Measurements from ENCODE around the gene BTBD8.

Gene BTBD8

DNA sequence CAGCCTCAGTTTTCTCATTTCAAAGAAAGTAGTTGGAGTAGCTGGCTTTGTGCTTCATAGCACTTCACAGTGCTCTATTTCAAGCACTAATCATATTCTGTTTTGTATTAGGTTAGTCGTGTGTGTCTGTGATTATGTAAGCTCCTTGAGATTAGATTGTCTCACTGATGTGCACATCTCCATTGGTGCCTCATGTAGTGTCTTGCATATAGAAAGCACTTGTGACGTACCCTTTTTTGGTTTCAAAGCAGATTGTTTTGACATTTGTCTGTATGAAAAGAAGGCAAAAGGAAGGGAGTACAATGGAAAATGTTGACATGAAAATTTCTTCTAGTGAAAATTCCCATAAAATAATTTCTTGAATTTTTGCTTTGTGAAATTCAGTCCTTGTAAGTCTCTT, 13.9 kb downstream of the BTBD8 start:
- no peak for DNase-seq (ENCODE audit: low spot score)

DNA sequence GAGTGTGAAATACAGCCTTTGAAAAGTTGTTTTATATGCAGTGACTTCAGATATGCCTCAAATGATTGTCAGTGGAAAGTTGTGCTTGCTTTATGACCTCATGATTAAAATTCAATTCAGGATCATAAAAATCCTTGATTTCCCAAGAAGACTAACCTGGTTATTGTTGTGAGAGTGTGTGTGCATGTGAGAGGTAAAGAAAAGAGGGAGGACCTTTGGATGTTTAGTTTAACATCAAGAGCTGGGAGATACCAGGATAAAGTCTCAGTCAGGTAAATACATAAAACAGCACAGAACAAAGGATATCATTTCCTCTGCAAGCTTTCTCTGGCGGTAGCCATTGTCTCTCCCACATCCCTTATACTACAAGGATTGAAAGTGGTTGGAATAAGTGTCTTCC, 14.4 kb downstream of the BTBD8 start:
- DNase-seq (ENCODE audit: low spot score) = no peak

DNA sequence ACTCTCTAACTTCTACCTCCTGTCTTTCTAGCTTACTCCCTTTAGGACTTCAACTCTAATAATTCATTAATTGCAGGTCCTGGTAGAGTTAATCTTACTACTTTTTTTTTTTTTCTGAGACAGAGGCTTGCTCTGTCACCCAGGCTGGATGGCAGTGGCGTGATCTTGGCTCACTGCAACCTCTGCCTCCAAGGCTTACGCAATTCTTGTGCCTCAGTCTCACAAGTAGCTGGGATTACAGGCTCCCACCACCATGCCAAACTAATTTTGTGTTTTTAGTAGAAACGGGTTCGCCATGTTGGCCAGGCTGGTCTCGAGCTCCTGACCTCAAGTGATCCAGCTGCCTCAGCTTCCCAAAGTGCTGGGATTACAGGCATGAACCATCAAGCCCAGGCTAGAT, 15.7 kb downstream of the BTBD8 start:
- DNase-seq (ENCODE audit: low spot score) = no peak

DNA sequence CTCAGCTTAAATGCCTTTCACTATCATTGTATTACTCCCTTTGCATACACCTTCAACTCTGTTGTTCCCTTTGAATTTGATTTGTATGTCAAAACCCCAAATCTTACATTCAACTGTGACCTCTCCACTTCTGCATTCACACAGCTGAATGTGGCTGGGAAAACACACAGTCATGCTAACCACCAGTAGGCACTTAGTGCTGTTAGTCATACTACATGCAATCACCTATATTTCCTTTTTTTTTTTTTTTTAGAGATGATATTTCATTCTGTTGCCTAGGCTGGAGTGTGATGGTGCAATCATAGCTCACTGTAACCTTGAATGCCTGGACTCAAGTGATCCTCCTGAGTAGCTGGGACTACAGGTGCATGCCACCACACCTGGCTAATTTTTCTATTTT, 16.2 kb downstream of the BTBD8 start:
- DNase-seq (ENCODE audit: low spot score) = no peak

DNA sequence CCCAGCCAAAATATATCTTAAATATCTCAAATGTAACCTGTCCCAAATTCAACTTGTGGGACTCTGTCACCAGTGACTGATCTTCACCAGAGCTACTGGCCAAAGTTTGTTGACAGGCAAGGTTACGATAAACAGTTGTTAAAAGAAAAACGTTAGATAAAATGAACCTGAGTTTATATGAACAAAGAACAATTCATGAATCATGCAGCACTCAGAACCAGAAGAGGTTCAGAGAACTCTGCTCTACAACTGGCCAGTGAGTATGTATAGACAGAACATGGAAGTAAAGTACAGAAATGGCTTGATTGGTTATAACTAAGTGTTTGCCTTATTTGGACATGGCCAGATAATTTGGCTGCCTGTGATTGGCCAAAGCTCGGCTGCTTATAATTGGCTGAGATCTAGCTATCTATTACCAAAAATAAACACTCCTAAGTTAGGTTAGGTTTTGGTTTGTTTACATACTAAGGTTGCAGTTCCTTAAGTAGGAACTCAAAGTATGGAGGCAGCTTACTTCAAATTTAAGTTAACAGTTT, 25.5 kb downstream of the BTBD8 start:
- DNase-seq (ENCODE audit: low spot score) = no peak

DNA sequence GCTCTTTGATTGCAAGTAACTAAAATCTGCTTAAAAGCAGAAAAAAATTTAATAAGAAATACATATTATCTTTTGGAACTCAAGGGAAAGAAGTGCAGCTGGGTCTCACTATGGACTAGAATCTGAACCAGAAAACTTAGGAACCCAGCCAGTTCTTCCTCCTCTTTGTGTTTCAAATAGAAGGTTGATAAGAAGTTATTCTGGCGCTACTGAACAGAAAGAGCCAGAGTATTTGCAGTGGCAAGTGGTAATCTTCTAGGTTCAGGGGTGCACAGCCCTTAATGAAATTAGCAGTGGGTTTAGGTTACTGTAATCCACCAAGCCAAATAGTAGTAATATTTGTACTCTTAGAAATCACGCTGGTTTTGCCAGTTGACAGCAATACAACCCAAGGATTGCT, 28.5 kb downstream of the BTBD8 start:
- no peak for DNase-seq (ENCODE audit: low spot score)

DNA sequence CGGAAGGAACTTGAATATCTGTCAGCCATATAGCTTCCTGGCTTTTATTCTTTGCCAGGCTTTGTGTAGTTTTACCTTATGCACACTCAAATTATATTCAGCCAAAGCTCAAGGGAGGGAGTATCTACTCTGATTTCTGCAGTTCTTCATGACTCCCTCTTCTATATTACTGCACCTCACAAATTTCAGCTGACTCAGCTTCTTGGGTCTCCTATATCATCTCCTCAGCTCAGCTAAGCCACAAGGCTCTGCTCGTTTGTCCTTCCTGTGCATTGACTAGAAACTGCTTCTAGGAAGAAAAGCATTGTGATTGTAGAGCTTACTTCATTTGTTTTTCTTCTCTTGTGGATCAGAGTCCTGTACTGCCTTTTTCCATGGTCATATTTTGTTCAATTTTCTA, 37.4 kb downstream of the BTBD8 start:
- DNase-seq (ENCODE audit: low spot score) = no peak

DNA sequence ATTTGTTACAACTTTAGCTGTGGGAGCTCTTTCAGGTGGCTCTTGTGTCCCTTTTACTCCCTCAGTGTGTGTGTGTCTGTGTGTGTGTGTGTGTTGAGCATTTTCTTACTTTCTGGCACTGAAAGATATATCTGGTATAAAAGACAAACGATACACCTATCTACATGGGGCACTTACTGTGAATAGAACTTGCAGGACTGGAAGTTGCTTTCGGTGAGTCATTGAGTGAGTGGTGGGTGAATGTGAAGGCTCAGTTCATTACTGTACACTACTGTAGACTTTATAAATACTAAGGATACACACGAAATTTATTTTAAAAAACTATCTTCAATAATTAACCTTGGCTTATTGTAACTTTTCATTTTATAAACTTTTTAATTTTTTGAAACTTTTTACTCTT, 38.7 kb downstream of the BTBD8 start:
- DNase-seq (ENCODE audit: low spot score) = no peak

DNA sequence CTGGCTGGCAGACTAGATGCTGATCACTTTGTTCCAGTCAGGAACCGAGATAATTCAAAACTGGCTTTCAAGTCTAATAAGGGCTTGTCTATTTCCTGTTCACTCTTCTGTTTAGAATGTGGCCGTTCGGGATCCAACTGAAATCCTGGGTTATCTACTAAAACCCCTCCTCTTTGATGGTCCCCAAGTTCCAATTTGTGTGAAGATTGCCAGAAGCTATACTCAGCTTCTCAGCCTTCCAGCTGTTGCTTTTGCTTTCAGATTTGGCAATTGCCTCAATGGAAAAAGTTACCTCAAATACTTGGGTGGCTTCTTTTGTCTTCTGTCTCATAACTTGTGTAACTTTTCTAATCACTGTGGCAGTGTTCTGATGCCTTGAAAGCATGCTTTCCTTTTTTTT, 43.7 kb downstream of the BTBD8 start:
- DNase-seq (ENCODE audit: low spot score) = no peak

DNA sequence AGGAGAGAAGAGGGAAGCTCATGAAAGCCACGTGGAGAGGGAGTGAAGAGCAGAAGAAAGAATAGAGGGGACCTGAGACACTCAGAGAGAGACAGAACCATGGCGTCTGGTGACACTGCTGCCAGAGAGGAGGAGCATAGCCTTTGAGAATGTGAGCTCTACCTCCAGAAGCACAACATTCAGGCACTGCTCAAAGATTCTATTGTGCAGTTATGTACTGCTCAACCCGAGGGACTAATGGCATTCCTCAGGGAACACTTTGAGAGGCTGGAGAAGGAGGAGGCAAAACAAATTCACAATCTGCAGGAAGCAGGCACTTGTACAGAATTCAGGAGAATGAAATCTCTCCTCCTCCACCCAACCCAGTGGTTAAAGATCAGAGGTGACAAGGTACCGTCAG, 45.1 kb downstream of the BTBD8 start:
- no peak for DNase-seq (ENCODE audit: low spot score)

DNA sequence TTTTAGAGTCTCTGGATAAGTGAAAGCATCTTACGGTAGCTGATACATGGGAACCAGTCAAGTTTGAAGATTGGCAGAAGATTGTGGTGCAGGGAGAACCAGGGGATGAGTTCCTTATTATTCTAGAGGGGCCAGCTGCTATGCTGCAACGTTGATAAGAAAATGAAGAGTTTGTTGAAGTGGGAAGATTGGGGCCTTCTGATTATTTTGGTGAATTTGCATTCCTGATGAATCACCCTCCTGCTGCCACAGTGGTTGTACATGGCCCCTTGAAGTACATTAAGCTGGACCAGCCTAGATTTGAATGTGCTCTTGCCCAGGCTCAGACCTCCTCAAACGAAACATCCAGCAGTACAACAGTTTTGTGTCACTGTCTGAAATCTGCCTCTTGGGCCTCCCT, 45.9 kb downstream of the BTBD8 start:
- DNase-seq (ENCODE audit: low spot score) = no peak

DNA sequence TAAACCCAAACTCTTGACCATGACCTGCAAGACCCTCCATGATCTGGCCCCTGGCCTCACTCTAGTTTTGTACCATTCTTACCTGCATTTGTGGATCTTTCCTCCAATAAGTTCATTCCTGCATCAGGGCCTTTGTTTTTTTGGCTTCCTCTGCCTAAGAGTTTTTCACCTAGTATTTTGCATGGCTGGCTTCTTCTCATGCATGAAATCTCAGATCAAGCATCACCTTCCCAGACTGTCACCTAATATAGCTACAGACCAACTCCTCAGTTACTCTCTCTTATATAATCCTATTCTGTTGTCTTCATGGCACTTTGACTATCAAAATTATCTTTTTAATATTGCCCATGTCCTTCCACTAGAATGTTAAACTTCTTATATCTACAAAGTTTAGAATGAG, 54.2 kb downstream of the BTBD8 start:
- no peak for DNase-seq (ENCODE audit: low spot score)

DNA sequence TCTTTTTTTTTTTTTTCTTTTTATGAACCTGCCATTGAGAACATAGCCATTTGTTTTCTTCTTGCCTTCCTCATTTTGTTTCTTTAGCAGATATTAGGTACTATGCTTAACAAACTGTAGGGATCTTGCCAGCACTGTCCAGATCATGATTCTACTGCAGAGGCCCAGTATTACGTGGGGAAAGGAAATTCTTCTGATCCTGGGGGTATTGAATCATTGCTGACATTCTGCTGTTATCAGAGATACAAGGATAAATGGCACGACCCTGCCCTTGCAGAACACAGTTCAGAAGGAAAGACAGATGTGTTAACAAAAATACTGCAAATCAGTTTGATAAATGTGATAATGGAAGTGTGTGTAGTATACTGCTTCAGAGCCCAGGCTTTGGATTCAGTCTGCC, 56.2 kb downstream of the BTBD8 start:
- no peak for DNase-seq (ENCODE audit: low spot score)

DNA sequence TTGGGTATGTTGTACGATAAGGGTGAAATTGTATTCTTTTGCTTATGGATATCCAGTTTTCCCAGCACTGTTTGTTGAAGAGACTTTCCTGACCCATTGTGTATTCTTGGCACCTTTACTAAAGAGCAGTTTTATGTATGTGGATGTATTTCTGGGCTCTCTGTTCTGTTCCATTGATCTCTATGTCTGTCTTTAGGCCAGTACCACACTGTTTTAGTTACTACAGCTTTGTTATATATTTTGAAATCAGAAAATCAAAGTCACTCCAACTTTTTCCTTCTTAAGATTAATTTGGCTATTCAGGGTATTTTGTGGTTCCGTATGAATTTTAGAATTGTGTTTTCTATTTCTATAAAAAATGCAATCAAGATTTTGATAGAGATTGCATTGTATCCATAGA, 74.8 kb downstream of the BTBD8 start:
- no peak for DNase-seq (ENCODE audit: low spot score)

DNA sequence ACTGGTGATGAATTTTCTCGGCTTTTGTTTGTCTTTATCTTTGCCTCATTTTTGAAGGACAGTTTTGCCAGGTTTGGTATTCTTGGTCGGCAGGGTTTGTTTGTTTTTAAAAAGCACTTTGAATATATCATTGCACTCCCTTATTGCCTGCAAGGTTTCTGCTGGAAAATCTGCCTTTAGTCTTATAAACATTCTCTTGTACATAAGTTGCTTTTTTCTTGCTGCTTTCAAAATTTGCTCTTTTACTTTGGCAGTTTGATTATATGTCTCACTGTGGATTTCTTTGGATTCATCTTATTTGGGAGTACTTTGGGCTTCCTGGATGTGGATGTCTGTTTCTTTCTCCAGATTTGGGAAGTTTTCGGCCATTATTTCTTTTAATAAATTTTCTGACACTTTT, 79.4 kb downstream of the BTBD8 start:
- no peak for DNase-seq (ENCODE audit: low spot score)

DNA sequence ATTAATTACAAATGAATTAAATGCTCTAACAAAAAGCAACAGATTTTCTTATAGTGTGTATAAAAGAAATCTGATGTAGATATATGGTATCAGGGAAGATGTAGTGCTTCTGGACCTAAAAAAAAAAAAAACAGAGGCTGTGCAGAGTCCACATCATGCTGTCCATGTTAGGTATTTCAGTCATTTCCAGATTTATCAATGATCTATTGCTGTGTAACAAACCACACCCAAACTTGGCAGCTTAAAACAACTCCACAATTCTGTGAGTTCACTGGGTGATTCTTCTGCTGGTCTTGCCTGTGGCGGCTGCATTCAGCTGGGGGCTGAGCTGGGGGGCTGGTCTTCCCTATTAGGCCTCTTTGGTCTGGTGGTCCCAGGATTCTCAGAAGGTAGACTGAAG, 85.2 kb downstream of the BTBD8 start:
- no peak for DNase-seq (ENCODE audit: low spot score)

DNA sequence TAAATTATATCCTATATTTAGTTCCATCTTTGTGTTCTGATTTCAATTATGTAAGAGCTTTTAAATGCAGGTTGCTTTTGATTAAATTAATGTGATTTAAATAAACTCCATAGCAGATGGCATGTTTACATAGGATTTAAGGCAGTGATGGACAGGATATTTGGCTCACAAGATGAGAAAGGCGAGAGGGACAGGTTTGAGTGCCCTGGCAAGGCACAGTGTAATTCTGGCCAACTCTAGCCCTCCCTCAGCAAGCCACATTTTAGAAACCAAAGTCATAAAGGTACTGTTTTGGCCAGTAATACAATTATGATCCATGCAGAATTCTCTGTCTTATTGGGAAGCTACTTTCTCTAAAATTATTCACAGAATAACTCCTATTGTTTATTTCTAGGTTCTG, 87.0 kb downstream of the BTBD8 start:
- DNase-seq (ENCODE audit: low spot score) = no peak

DNA sequence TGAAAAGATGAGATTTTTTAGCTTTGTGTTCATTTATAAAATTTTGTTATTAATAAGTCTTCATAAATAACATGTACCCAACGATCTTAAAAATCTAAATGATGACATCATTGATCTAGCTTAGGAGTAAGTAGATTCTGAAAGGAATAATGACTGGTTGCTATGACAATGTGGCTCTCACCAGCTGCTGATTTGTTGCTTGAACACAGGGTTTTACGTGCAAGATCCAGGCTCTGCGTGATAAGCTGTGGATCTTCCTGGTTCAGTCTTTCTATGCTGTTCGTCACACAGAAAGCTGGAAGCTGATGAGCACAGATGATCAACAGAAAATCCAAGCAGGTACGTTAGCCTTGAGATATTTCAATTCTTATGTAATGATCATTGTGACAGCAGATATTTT, 88.5 kb downstream of the BTBD8 start:
- DNase-seq (ENCODE audit: low spot score) = no peak

DNA sequence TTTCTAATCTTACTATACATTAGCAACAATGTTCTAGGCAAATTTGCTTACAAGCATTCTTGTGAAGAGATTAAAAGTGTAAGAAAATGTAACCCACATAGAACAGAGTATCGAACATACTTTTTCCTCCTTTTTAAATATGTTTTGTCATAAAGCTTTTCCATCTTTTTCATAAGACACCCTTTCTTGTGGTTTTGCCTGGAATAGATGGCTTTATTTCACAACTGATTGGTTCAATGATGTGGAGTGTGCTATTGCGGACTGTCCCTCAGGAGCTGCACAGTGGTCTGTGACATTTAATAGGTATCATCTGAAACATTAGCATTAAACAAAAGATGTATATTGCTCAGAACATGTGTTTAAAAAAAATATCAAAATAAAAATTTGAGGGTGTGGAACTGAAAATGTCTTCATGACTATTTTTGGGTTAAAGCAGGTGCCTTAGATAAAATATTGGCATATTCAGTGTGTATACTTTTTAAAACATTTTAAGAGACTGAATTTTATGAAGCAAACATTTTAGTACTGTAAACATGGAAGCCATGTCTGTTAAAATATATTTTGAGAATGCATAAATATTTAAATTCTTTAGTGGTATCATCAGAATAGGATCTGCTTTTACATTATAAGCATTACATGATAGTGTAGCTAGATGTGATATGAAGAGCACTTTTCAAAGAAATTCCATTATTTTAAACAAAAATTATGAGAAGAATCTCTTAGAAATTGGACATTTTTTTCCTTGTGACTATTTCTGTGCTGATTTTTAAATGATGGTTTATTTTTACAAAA, 89.3 kb downstream of the BTBD8 start:
- no peak for DNase-seq (ENCODE audit: low spot score)

DNA sequence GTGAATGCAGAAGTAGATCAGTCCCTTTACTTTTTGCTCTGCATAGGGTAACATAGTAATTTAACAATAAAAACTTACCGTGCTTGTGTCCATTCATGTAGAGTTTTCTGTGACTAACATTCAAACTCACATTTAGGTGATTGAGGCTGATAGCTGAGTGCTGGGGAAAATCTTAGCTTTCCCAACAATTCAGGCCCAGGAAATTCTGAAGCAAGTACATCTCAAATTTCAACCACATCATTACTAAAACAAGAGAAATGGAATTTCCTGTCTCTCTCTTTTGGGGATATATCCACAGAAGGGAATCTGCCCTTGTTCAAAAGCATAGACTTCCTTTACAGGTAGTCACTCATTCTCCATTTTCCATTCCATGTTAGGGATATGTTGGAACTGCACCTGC, 104.5 kb downstream of the BTBD8 start:
- no peak for DNase-seq (ENCODE audit: low spot score)

DNA sequence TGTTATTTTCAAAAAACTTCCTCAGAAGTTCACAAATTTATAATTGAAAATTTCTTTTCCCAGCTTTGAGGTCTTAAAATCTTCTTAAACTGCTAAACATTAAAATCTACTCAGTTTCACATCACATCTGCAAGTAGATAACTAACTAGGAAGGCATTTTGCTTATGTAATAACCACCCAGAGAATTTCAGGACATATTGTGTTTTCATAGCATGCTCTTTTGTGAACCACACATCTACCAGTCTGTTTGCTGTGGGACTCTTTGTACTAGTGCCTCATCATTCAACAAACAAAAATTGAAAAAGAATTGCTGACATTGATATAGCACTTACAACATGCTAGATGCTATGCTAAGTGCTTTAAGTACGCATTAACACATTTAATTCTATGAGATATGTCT, 105.9 kb downstream of the BTBD8 start:
- no peak for DNase-seq (ENCODE audit: low spot score)

DNA sequence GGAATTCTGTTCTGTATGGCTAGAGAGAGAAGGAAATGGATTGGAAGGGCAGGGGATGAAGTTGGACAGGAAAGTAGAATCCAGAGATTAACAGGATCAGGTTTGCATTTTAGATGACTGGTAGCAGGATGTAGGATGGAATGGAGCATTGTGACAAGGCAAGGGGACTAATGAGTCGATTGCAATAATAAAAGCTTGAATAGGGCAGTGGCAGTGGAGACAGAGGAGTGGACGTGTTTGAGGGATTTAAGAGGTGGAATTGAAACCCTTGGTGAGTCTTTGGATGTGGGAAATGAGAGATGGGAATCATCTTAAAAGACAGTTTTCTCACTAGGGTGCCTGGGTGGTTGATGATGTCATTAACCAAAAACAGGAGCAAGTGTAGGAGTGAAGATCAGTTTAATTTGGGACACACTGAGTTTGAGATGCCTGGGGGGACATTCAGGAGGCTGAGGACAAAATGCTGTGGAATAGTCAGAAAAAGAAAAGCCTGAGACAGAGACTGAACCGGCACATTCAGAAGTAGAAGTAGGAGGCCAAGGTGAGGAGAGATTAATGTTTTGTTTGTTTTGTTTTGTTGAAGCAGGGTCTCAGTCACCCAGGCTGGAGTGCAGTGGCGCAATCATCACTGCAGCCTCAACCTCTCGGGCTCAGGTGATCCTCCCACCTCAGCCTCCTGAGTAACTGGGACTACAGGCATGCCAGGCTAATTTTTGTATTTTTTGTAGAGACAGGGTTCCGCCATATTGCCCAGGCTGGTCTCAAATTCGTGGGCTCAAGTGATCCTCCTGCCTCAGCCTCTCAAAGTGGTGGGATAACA, 108.5 kb downstream of the BTBD8 start:
- no peak for DNase-seq (ENCODE audit: low spot score)

DNA sequence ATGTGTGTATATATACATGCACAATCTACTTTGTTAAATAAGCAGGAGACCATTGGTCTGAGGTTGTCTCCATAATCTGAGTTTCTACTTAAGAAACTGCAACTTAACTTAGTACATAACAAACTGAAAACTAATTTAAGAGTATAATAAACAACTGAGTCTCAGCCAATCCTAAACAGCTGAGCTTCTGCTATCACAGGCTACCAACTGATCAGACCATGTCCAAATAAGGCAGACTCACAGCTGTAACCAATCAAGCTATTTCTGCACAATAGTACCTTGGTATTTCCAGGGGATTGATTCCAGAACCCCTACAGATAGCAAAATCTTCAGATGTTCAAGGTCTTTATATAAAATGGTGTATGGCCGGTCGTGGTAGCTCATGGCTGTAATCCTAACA, 111.6 kb downstream of the BTBD8 start:
- no peak for DNase-seq (ENCODE audit: low spot score)

DNA sequence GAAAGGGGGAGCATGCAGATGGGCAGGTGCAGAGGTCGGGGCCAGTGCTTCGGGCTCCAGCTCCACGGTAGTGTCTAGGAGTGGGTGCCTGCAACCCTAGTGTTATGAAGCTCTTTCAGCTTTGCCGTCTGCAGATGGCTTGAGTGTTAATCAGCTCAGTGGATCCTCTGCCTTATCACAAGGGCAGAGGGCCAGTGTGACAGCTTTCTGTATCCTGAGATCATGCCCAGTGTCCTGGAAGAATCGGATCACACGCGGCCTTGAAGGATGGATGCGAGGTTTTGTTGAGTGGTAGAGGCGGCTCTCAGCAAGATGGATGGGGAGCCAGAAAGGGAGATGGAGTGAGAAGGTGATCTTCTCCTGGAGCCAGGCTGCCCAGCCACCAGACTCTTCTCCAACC, 112.1 kb downstream of the BTBD8 start:
- no peak for DNase-seq (ENCODE audit: low spot score)

All from HuH-7 (cell line).